Esophagus squamous epithelium (tissue), 5 donors: ENCODE results near the gene CAPN2. TPM values are rescaled to one million over a fixed set of nuclear protein-coding genes. Genes with fewer than 3 reads are reported as not detected.

ENCODE experiments used
- DNase-seq: peaks from one replicate; lab custom pipeline; 2025; lab: John Stamatoyannopoulos, UW
- H3K27ac ChIP-seq, 4 donors: fragments of 200-600 bp; sonication (generic); one replicate each; pipeline ENCODE4 v1.5.1; 2016 to 2019; ENCODE audit warnings: mild to moderate bottlenecking in 1 of 4
- H3K27me3 ChIP-seq, 4 donors: fragments of 200-600 bp; sonication (generic); 1 replicate in 3 of 4; 2 replicates in 1 of 4; pipeline versions ENCODE4 v1.5.1 to v1.6.0; 2017 to 2021; ENCODE audit warnings: antibody characterized with exemption in 1 of 4
- H3K36me3 ChIP-seq, 3 donors: fragments of 200-600 bp; sonication (generic); one replicate each; pipeline ENCODE4 v1.5.1; 2016 to 2019
- H3K4me1 ChIP-seq, 3 donors: fragments of 200-600 bp; sonication (generic); one replicate each; pipeline ENCODE4 v1.5.1; 2017 to 2019
- H3K4me3 ChIP-seq, 4 donors: fragments of 200-600 bp; sonication (generic); 1 replicate in 3 of 4; 2 replicates in 1 of 4; pipeline ENCODE4 v1.5.1; 2016 to 2019; ENCODE audit warnings: mild to moderate bottlenecking in 2 of 4, moderate library complexity in 1 of 4
- H3K9me3 ChIP-seq, 3 donors: fragments of 200-600 bp; sonication (generic); one replicate each; pipeline ENCODE4 v1.5.1; 2016 to 2019
- CTCF ChIP-seq, 6 experiments: fragments of 450-650 bp in 4 of 6; fragments of 200-600 bp in 2 of 6; sonication (generic) in 2 of 6; IDR thresholded peaks; one replicate each; pipeline ENCODE4 v1.5.1; 2016 to 2019; ENCODE audit warnings: antibody characterized with exemption in 6 of 6, mild to moderate bottlenecking in 4 of 6, moderate library complexity in 4 of 6
- POLR2A ChIP-seq, 4 donors: fragments of 450-650 bp; IDR thresholded peaks; one replicate each; pipeline ENCODE4 v1.6.1; 2017; ENCODE audit warnings: antibody characterized with exemption in 4 of 4, mild to moderate bottlenecking in 4 of 4, moderate library complexity in 3 of 4
- WGBS, 2 donors: methylation state at CpG; one replicate each; pipeline ENCODE4 v1.1.5; 2018; 5-methylcytosine and 5-hydroxymethylcytosine counted together
- intact Hi-C: fragments of 100-400 bp; cut with DNase I; formaldehyde crosslinking; loops from one replicate; pipeline ENCODE4 v1.15.0; 2022
- total RNA-seq, 4 donors: library from RNA; depleted of rRNA; stranded (reverse); fragments of >200 nt; gene quantifications; one replicate each; pipeline ENCODE4 v1.1.0, GENCODE V29; 2016
- donor health status: DM: yes; HTN: yes; CAD: no.

Gene CAPN2
- 100 to 1,000 TPM; 145 to 234 (median 177) TPM for total RNA-seq

DNA sequence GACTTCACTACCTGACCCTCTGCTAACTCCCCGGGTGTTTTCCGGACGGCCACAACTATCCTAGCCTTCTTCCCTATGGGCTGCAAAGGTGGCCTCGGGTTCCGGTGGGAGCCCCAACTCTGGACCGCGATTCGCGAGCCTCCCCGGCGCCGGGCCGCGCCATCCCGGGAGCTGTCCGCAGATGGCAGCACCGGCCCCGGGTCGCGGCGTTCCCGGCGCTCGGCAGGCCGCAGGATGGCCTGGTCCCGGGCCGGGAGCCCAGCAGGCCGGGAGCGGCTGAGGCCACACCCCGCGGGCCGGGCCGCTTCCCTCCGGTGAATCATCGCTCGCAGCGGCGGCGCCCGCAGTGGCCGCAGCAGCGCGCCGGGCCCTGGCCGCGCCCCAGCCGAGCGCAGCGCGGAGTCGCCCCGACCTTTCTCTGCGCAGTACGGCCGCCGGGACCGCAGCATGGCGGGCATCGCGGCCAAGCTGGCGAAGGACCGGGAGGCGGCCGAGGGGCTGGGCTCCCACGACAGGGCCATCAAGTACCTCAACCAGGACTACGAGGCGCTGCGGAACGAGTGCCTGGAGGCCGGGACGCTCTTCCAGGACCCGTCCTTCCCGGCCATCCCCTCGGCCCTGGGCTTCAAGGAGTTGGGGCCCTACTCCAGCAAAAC lies at the start of gene CAPN2:
CAPN2 (plus strand) TSS at position 346 of the 656 bp plus-strand sequence; CDS start at position 448, 102 bp downstream.
- TF ChIP-seq POLR2A (IDR thresholded peaks at IDR 0.05) (peak in 2 of 4 donors; percentile 94), CTCF (IDR thresholded peaks at IDR 0.05) (peak; percentile 55 to 89 (median 82))
- Histone ChIP-seq H3K9me3 (no peaks in the 10 kb centered on the region), H3K27me3 (no peaks in the 10 kb centered on the region), H3K27ac (peak within 1 kb of the TSS; percentile 98 to 99 (median 99)), H3K36me3 (peaks cover 0 to 11% (median 4%) of the 10 kb centered on the region in 3 donors), H3K4me3 (peak within 1 kb of the TSS; percentile 87 to 96 (median 94)), H3K4me1 (peaks cover 50 to 85% (median 53%) of the 10 kb centered on the region in 3 donors)
- WGBS, 2 donors, result 5% methylated on average over 5 of the region's 74 CpGs; no CpG with 5 or more reads in 1 of the 2 donors
- no peak for DNase-seq
- intact Hi-C loops, result loop anchor here (5.0 kb wide), 1 partner anchor 35 kb away; no protein-coding TSS in a partner anchor

DNA sequence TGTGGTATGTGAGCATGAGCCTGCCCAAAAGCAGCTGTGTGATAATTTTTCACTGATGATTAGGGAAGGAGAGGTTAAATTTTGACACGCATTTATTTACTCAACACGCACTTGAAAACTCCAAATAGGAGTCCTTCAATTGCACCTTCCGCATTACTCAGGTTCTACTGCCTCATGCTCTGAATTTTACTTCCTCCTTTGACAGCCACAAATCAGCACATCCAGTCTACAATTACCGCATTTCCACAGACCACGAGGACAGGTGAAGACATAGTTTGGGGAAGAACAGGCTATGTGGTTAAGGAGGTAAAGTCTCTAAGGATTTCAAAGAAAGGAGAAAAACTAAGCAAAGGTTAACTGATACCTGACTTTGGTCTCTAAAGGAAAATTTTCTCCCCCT lies 49.4 kb upstream of the CAPN2 start:
- no peak overlapping the region for H3K27ac ChIP-seq
- TF ChIP-seq POLR2A (IDR thresholded peaks at IDR 0.05), result no peak
- TF ChIP-seq CTCF (IDR thresholded peaks at IDR 0.05), result no peak
- H3K27me3 ChIP-seq, result no peaks in the 10 kb centered on the region
- no peaks in the 10 kb centered on the region for H3K36me3 ChIP-seq
- DNase-seq, result no peak
- H3K4me1 ChIP-seq, result peaks cover 6 to 18% (median 9%) of the 10 kb centered on the region in 3 donors
- no peak overlapping the region for H3K4me3 ChIP-seq
- no peaks in the 10 kb centered on the region for H3K9me3 ChIP-seq
- intact Hi-C loops, result no loop called here
- 64 to 69% methylated on average over 5 of the region's 5 CpGs for WGBS, 2 donors

- no peak for DNase-seq
- 71 to 73% methylated on average over 4 to 5 of the region's 5 CpGs for WGBS, 2 donors
- no peak overlapping the region for H3K27ac ChIP-seq
- no peak overlapping the region for H3K4me3 ChIP-seq
- intact Hi-C loops, result no loop called here
- TF ChIP-seq POLR2A (IDR thresholded peaks at IDR 0.05) (no peak), CTCF (IDR thresholded peaks at IDR 0.05) (no peak)
- H3K4me1 ChIP-seq, result peaks cover 6 to 28% (median 11%) of the 10 kb centered on the region in 3 donors
- no peaks in the 10 kb centered on the region for H3K27me3 ChIP-seq
- H3K36me3 ChIP-seq, result no peaks in the 10 kb centered on the region
- no peaks in the 10 kb centered on the region for H3K9me3 ChIP-seq
These were observed 48.2 kb upstream of the CAPN2 start for GRCh38 chr1:223664106-223664505.

GRCh38 chr1:223665592-223666312 lies 46.6 kb upstream of the CAPN2 start, which contains the start of gene CAPN8:
Gene CAPN8, minus strand, starts transcription at chr1:223665701. Its CDS starts 55 bp downstream, at chr1:223665646.
- Histone ChIP-seq H3K9me3 (no peaks in the 10 kb centered on the region), H3K27ac (peak within 1 kb of the TSS; percentile 46 to 77 (median 58)), H3K4me1 (peaks cover 6 to 34% (median 15%) of the 10 kb centered on the region in 3 donors), H3K36me3 (no peaks in the 10 kb centered on the region), H3K4me3 (no peak within 1 kb of the TSS), H3K27me3 (no peaks in the 10 kb centered on the region)
- WGBS, 2 donors, result 34 to 54% methylated on average over 4 of the region's 6 CpGs
- DNase-seq, result no peak
- intact Hi-C loops, result no loop called here
- TF ChIP-seq POLR2A (IDR thresholded peaks at IDR 0.05) (no peak), CTCF (IDR thresholded peaks at IDR 0.05) (no peak)
